H54 (cell line): Measurements from ENCODE around the gene TRIOBP.
"Not testable (repeated sequence)": the region's sequence is repeated elsewhere in the genome, so short reads cannot be mapped to it uniquely, and the experiment has no call there.

Experiments
- DNase-seq: peaks from one replicate; pipeline ENCODE4 v3.0.0; 2011; ENCODE audit warnings: low spot score, mixed read lengths; ENCODE audit not compliant: insufficient read length
- FAIRE-seq: peaks from 3 replicates; lab custom pipeline; 2011; peaks lifted over from hg19 to GRCh38; lab: Jason Lieb, UNC
- POLR2A ChIP-seq: IDR thresholded peaks from 2 replicates; pipeline ENCODE4 v1.6.1; 2011; ENCODE audit warnings: low read depth, mild to moderate bottlenecking, low read length

TRIOBP gene, protein sequence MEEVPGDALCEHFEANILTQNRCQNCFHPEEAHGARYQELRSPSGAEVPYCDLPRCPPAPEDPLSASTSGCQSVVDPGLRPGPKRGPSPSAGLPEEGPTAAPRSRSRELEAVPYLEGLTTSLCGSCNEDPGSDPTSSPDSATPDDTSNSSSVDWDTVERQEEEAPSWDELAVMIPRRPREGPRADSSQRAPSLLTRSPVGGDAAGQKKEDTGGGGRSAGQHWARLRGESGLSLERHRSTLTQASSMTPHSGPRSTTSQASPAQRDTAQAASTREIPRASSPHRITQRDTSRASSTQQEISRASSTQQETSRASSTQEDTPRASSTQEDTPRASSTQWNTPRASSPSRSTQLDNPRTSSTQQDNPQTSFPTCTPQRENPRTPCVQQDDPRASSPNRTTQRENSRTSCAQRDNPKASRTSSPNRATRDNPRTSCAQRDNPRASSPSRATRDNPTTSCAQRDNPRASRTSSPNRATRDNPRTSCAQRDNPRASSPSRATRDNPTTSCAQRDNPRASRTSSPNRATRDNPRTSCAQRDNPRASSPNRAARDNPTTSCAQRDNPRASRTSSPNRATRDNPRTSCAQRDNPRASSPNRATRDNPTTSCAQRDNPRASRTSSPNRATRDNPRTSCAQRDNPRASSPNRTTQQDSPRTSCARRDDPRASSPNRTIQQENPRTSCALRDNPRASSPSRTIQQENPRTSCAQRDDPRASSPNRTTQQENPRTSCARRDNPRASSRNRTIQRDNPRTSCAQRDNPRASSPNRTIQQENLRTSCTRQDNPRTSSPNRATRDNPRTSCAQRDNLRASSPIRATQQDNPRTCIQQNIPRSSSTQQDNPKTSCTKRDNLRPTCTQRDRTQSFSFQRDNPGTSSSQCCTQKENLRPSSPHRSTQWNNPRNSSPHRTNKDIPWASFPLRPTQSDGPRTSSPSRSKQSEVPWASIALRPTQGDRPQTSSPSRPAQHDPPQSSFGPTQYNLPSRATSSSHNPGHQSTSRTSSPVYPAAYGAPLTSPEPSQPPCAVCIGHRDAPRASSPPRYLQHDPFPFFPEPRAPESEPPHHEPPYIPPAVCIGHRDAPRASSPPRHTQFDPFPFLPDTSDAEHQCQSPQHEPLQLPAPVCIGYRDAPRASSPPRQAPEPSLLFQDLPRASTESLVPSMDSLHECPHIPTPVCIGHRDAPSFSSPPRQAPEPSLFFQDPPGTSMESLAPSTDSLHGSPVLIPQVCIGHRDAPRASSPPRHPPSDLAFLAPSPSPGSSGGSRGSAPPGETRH (N-terminal part only)

DNA sequence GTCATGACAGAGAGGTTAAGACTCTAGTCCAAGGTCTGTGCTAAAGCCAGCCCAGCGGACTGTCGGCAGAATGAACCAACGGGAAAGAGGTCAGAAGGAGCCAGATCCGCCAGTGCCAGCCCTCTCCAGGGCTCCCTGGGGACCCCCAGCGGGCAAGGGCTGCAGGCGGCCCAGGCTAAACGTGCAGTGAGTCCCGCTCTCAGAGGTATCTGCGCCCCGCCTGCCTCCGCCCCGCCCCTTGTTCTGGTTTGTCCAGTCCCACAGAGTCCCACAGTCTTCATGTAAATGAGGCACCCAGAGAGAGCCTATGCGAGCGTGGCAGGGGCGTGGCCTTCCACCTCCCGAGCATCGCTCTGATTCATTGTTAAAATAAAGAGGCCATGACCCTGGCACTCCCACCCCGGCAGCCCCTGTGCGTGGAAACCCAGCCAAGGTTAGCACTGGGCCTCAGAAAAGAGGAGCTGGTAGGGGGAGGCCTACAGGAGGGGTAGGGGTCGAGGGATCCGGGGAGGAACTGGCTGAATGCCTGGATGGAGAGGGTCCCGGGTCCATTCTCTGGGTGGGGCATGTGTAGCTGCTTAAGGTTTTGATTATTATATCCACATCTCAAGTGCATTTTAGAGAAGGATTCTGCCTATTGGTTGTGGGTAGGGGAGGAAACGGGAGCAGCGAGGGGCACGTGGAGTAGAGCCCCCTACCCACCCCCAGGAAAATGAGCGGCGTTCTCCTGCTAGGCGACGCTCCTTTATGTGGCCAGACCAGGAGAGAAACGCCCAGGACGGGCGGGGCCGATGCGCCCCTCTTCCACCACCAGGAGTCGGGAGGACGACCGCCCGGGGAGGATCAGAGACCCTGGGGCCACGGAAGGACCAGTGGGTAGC, at the start of gene TRIOBP:
Gene TRIOBP, plus strand, starts transcription at position 392 of the 881 bp plus-strand sequence. CDS start 4,318 bp downstream, outside the sequence.
- DNase-seq (peak; percentile 59), FAIRE-seq (no peak)
- TF ChIP-seq POLR2A, result no peak

DNA sequence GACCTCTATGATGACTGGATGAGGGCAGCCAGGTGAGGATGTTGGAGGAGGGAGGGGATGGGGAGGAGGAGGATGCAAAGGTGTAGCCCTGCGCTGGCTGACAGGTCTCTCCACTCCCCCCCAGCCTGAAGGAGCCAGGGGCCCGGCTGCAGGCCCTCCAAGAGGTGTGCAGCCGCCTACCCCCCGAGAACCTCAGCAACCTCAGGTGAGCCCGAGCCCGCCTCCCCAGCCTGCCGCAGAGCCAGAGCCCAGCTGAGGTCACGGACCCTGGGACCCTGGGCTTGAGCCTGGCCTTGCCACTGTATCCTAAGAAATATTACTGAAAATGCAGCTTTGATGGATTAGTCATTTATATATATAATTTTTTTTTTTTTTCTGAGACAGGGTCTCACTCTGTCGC, 49.5 kb upstream of the TRIOBP start:
- DNase-seq (no peak), FAIRE-seq (no peak)
- no peak for TF ChIP-seq POLR2A

DNA sequence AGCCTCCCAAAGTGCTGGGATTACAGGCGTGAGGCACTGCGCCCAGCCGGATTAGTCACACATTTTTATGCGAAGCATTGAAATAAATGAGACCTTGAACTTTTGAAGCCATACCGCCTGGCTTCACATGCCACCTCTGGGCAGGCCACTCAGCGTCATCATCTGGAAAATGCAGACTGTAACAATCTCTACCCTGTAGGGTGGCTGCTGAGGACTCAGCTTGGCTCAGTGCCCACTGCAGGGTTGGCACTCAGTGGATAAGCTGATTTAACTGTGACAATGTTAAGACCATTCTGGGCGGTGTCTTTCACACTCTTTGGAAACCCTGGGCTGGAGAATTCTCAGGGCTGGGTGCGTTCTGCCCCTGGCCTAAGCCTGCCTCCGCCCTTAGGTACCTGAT, 48.9 kb upstream of the TRIOBP start:
- FAIRE-seq (no peak), DNase-seq (peak; percentile 79)
- no peak for TF ChIP-seq POLR2A

DNA sequence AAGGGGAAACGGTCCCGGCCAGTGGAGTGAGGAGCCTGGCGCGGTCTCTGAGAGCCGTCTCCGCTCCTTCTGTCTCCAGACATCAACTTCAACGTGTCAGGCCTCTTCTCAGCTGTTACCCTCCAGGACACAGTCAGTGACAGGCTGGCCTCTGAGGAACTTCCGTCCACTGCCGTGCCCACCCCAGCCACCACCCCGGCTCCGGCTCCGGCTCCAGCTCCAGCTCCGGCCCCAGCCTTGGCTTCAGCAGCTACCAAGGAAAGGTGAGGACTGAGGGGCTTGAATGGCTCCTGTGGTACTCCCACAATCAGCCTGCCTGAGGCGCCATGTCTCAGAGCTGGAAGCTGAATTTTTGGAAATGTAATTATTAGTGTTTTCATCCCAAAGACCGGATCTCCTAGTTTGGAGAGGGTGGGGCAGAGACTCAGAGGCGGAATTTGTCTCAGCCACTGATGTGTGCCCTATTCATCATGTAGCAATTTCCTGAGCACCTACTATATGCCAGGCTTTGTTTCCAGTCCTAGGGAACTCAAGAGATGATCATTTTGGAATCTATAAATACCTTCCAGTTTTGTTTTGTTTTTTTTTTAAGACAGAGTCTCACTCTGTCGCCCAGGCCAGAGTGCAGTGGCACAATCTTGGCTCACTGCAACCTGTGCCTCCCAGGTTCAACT, 46.2 kb upstream of the TRIOBP start:
- TF ChIP-seq POLR2A, result no peak
- FAIRE-seq (no peak), DNase-seq (no peak)

DNA sequence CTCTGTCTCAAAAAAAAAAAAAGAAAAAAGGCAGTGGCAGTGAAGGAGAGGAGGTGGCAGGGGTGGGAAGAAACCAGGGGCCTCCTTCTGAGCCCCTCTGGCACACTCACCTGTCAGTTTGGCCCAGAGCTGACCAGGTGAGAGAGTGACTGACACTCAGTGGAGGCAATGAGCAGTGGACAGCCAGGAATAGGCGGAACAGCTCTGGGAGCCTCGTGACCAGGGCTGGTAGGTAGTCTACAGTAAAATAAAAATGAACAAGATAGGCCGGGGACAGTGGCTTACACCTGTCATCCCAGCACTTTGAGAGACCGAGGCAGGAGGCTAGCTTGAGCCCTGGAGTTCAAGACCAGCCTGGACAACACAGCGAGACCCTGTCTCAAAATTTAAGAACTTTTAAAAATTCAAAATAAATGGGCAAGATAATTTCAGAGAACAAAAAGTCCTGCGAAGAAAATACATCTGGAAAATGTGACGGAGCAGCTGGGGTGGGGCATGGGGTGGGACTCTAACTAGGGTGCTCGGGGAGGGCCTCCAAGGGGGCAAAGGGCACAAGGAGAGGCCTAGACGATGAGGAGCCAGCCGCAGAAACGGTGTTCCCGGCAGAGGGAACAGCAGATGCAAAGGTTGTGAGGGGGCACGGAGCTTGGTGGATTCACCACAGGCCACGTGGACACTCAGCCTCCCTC, 42.1 kb upstream of the TRIOBP start:
- no peak for TF ChIP-seq POLR2A
- no peak for FAIRE-seq
- no peak for DNase-seq

DNA sequence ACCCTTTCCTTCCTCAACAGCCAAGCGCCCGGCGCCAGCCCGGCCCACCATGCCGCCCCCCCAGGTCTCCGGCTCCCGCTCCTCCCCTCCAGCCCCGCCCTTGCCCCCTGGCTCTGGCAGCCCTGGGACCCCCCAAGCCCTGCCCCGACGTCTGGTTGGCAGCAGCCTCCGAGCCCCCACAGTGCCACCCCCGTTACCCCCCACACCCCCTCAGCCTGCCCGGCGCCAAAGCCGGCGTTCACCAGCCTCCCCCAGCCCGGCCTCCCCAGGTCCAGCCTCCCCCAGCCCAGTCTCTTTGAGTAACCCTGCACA, 41.6 kb upstream of the TRIOBP start:
- no peak for TF ChIP-seq POLR2A
- no peak for DNase-seq
- no peak for FAIRE-seq

DNA sequence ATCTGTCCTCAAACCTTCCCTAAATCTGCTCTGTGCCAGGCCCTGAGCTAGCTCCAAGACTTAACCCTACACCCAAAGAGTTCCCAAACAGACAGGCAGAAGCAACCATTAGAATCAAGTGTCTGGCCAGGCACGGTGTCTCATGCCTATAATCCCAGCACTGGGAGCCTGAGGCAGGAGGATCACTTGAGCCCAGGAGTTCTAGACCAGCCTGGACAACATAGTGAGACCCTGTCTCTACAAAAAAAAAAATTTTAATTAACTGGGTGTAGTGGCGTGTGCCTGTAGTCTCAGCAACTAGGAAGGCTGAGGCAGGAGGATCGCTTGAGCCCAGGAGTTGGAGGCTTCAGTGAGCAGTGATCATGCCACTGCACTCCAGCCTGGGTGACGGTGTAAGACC, 40.3 kb upstream of the TRIOBP start:
- FAIRE-seq, DNase-seq: not testable (repeated sequence)

DNA sequence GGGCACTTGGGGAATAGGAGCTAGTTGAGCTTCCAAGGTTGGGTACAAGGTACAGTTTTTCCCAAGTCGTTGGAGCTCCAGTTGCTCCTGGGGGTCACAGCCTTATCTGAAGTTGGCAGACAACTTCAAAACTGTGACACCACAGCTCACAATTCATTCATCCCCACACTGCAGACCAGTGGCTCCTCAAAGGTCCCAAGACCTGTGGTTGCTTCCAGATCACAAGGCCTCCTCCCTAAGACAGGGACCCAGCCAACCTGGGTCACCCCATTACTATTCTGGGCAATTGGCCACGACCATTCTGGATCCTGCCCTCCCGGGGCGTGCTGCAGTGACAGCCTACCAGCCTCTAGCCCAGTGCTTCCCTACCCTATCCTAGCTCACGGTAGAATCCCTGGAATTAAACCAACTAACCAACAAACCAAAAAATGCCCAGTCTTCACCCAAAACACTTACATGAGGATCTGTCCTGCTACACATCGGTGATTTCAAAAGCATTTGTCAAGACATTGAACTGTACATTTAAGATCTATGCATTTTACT, 39.2 kb upstream of the TRIOBP start:
- FAIRE-seq, result no peak

DNA sequence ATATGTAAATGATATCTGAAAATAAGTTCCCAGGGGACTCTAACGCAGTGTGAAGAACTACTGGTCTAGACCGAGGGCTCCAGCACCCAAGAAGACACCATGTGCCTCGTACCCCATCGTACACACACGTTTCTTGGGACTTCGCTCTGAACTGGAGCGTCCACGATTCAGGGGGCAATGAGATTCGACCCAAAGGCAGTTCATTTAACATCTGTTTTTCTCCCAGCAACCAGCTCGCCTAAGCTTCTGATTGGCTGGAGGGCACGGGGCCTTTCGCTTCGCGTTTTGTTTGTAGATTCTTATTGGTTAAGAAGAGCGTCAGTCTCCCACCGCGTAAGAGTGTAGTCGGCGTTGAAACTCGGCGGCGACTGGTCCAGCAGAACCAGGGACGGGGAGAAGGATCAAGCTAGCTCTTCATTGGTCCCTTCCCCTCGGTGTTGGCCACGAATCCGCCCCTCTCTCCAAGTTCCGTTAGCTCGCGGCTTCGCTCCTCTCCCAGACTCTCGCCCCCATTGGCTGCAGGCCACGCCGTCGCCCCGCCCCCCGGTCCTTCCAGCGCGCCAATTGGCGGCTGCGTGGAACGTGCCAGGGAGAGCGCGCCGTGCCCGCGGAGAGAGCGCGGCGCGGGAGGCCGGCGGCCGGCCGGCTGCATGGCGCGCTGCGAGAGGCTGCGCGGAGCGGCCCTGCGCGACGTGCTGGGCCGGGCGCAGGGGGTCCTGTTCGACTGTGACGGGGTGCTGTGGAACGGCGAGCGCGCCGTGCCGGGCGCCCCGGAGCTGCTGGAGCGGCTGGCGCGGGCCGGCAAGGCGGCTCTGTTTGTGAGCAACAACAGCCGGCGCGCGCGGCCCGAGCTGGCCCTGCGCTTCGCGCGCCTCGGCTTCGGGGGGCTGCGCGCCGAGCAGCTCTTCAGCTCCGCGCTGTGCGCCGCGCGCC, 38.4 kb upstream of the TRIOBP start, which contains the start of gene PDXP:
Gene PDXP, plus strand, starts transcription at position 591 of the 933 bp plus-strand sequence. Its CDS starts 60 bp downstream, at position 651.
- TF ChIP-seq POLR2A, result peak; percentile 70
- peak; percentile 97 for DNase-seq
- FAIRE-seq, result peak; percentile 61

More for the DNA sequence above, 39.2 kb upstream of the TRIOBP start:
- peak; percentile 58 for DNase-seq
- TF ChIP-seq POLR2A, result no peak

DNA sequence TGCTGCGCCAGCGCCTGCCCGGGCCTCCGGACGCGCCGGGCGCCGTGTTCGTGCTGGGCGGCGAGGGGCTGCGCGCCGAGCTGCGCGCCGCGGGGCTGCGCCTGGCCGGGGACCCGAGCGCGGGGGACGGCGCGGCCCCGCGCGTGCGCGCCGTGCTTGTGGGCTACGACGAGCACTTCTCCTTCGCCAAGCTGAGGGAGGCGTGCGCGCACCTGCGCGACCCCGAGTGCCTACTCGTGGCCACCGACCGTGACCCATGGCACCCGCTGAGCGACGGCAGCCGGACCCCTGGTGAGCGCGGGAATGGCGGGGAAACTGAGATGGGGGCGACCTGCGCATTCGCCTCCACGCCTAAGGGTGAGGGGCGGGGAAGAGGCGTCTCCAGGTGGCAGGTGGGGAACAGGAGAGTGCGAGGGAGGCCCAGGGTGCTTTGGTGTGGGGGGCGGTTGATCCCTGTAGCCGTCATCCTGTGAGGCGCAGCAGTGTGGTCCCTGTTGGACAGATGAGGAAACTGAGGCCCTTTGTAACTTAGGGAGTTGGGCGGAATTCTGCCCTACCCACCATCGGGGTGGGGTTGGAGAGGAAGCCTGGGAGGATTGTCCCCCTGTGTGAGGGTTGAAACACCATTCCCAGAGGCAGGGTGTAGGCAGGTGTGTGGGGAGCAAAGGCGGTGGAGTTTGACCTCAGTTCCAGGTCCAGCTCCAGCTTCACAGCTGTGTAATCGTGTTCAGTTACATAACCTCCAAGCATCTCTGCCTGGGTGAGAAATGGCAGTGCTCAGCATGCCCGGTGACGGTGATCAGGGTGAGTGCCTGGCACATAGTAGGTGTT, 37.6 kb upstream of the TRIOBP start:
- no peak for DNase-seq
- no peak for FAIRE-seq
- TF ChIP-seq POLR2A, result no peak
